Endothelial cell of umbilical vein (primary cell): ENCODE measurements around the gene SLC37A1. TPM values are rescaled to one million over a fixed set of nuclear protein-coding genes. Genes with fewer than 3 reads are reported as not detected.

Source experiments
- BruUV-seq: library from RNA; stranded (reverse); fragments of 400-500 nt; replicated peaks from 2 replicates; lab custom pipeline; 2021; lab: Mats Ljungman, UMichigan
- CTCF ChIA-PET: fragments of 300-600, 350-600 bp; sonication (Branson Sonifier 250); formaldehyde crosslinking; loops from one replicate; lab custom pipeline; 2021; ENCODE audit warnings: antibody characterized with exemption, inconsistent platforms; lab: Charles Lee
- POLR2A ChIA-PET: fragments of 300-600, 350-600 bp; sonication (Branson Sonifier 250); formaldehyde crosslinking; loops from one replicate; lab custom pipeline; 2021; ENCODE audit warnings: antibody characterized with exemption, inconsistent platforms; lab: Charles Lee
- DNase-seq: peaks from one replicate; pipeline ENCODE4 v3.0.0-alpha.2; 2011; ENCODE audit warnings: low read depth, low spot score
- FAIRE-seq: peaks from 2 replicates; lab custom pipeline; 2011; peaks lifted over from hg19 to GRCh38; lab: Jason Lieb, UNC
- H2AFZ ChIP-seq: 2 replicates; pipeline ENCODE4 v1.6.0; 2012; ENCODE audit warnings: low read depth, low read length, control low read depth, inconsistent platforms
- H3K27ac ChIP-seq: 2 replicates; pipeline ENCODE4 v1.5.1; 2011; ENCODE audit warnings: low read depth, mild to moderate bottlenecking, control low read depth, low read length, moderate library complexity; ENCODE audit not compliant: insufficient read depth
- H3K27me3 ChIP-seq, 2 experiments: 2 replicates each; pipeline versions ENCODE4 v1.6.0 to v1.6.1; 2011; ENCODE audit warnings: low read length in 2 of 2, mixed read lengths in 1 of 2; ENCODE audit not compliant: control insufficient read depth in 2 of 2, insufficient read depth in 2 of 2
- H3K36me3 ChIP-seq, 2 experiments: 2 replicates in 1 of 2; 3 replicates in 1 of 2; pipeline ENCODE4 v1.5.1; 2011; ENCODE audit warnings: low read length in 2 of 2, mild to moderate bottlenecking in 1 of 2, moderate library complexity in 1 of 2; ENCODE audit not compliant: control insufficient read depth in 2 of 2, insufficient read depth in 2 of 2; ENCODE audit errors: extremely low read depth in 1 of 2
- H3K4me1 ChIP-seq: 3 replicates; pipeline ENCODE4 v1.5.1; 2011; ENCODE audit warnings: mild to moderate bottlenecking, low read length; ENCODE audit not compliant: control insufficient read depth, insufficient read depth; ENCODE audit errors: extremely low read depth
- H3K4me2 ChIP-seq: 2 replicates; pipeline ENCODE4 v1.6.1; 2011; ENCODE audit warnings: low read length, control low read depth, mixed read lengths; ENCODE audit not compliant: insufficient read depth
- H3K4me3 ChIP-seq, 3 experiments: fragments of 200-600 bp in 1 of 3; sonication (generic), shearing (Covaris generic) in 1 of 3; replicated peaks in 1 of 3; 2 replicates each; pipeline ENCODE4 v1.5.1; 2011 to 2016; ENCODE audit warnings: control low read depth in 3 of 3, low read length in 3 of 3, mild to moderate bottlenecking in 2 of 3, inconsistent platforms in 1 of 3, low read depth in 1 of 3, moderate library complexity in 1 of 3; ENCODE audit not compliant: insufficient read depth in 1 of 3
- H3K79me2 ChIP-seq: 2 replicates; pipeline ENCODE4 v1.6.0; 2012; ENCODE audit warnings: low read length, inconsistent platforms; ENCODE audit not compliant: control insufficient read depth, insufficient read depth
- H3K9ac ChIP-seq: replicated peaks from 2 replicates; pipeline ENCODE3; 2011; ENCODE audit warnings: low read length, control low read depth; ENCODE audit not compliant: insufficient read depth; ENCODE audit errors: extremely low read depth
- H3K9me1 ChIP-seq: replicated peaks from 3 replicates; pipeline ENCODE4 v1.6.0; 2011; ENCODE audit warnings: mild to moderate bottlenecking, low read length; ENCODE audit not compliant: control insufficient read depth, insufficient read depth; ENCODE audit errors: extremely low read depth
- H3K9me3 ChIP-seq: replicated peaks from 2 replicates; pipeline ENCODE4 v1.5.1; 2012; ENCODE audit warnings: low read length, inconsistent platforms; ENCODE audit not compliant: control insufficient read depth, insufficient read depth
- H4K20me1 ChIP-seq: replicated peaks from 2 replicates; pipeline ENCODE3; 2011; ENCODE audit warnings: mild to moderate bottlenecking, low read length; ENCODE audit not compliant: control insufficient read depth, insufficient read depth; ENCODE audit errors: extremely low read depth
- EZH2 ChIP-seq: IDR thresholded peaks from 2 replicates; pipeline ENCODE4 v1.6.1; 2012; ENCODE audit warnings: borderline replicate concordance, low read depth, mild to moderate bottlenecking, moderate library complexity, low read length, inconsistent platforms; ENCODE audit not compliant: severe bottlenecking
- FOS ChIP-seq: IDR thresholded peaks from 2 replicates; pipeline ENCODE4 v1.6.1; 2011; ENCODE audit warnings: mild to moderate bottlenecking, low read length, moderate library complexity, borderline replicate concordance; ENCODE audit not compliant: insufficient read depth
- GATA2 ChIP-seq: IDR thresholded peaks from 2 replicates; pipeline ENCODE4 v1.7.0; 2011; ENCODE audit warnings: low read depth, mild to moderate bottlenecking, moderate library complexity, mixed read lengths, low read length; ENCODE audit not compliant: insufficient read length, insufficient read depth
- JUN ChIP-seq: IDR thresholded peaks from 2 replicates; pipeline ENCODE4 v1.6.1; 2011; ENCODE audit warnings: borderline replicate concordance, low read depth; ENCODE audit not compliant: insufficient read length, insufficient read depth
- MAX ChIP-seq: IDR thresholded peaks from 2 replicates; pipeline ENCODE4 v1.6.1; 2011; ENCODE audit not compliant: insufficient read depth, insufficient read length
- POLR2A ChIP-seq: IDR thresholded peaks from 2 replicates; pipeline ENCODE4 v1.6.1; 2012; ENCODE audit warnings: low read depth, mild to moderate bottlenecking, control low read depth, low read length
- POLR2AphosphoS5 ChIP-seq: IDR thresholded peaks from 2 replicates; pipeline ENCODE4 v1.6.1; 2012; ENCODE audit warnings: low read depth, mild to moderate bottlenecking, control low read depth, low read length, moderate library complexity; ENCODE audit not compliant: insufficient read depth
- dilution Hi-C: fragments of 300-500 bp; cut with MboI; formaldehyde crosslinking; loops from one replicate; pipeline ENCODE4 v1.15.0; 2019; ENCODE audit warnings: low sequenced_read_pairs; ENCODE audit not compliant: extremely low pct_ligation_motif_present
- intact Hi-C: fragments of 100-400 bp; cut with micrococcal nuclease; formaldehyde crosslinking; loops from one replicate; pipeline ENCODE4 v1.10.0; 2022
- polyA plus RNA-seq, 4 experiments: library from polyadenylated mRNA; depleted of rRNA in 3 of 4; stranded (reverse) in 3 of 4; unstranded in 1 of 4; fragments of >200 nt; gene quantifications; 2 replicates each; pipeline versions ENCODE4 v1.2.1 to v1.2.3, GENCODE V29; 2011 to 2012; ENCODE audit warnings: missing spikeins in 1 of 4
- total RNA-seq: library from RNA; stranded (reverse); gene quantifications from 2 replicates; pipeline ENCODE4 v1.2.3, GENCODE V29; 2021

Gene SLC37A1
- total and polyA plus RNA-seq, 2 donors (not counting 3 experiments of a cell fraction or from before 2014, with no cell fraction given): 4.7 to 7.6 TPM

GRCh38 chr21:42579456-42580075 lies 65.9 kb downstream of the SLC37A1 start:
- FAIRE-seq (no peak), DNase-seq (no peak)
- dilution Hi-C loops: no loop called here
- CTCF ChIA-PET: interaction anchor here (0.9 kb wide), 1 partner anchor 14 kb away, joined by 3 read pairs; no protein-coding TSS in a partner anchor
- H3K4me1 ChIP-seq: no peaks in the 10 kb centered on the region
- no peak overlapping the region for H3K4me3 ChIP-seq
- no peaks in the 10 kb centered on the region for H3K27me3 ChIP-seq
- H3K9me3 ChIP-seq: no peaks in the 10 kb centered on the region
- TF ChIP-seq JUN (no peak), FOS (no peak), EZH2 (no peak), GATA2 (no peak), POLR2A (no peak), POLR2AphosphoS5 (no peak), MAX (no peak)
- no peak overlapping the region for H3K4me2 ChIP-seq
- no peak overlapping the region for H3K27ac ChIP-seq
- H3K9ac ChIP-seq: no peak overlapping the region
- BruUV-seq: no TSS peak
- no peaks in the 10 kb centered on the region for H3K79me2 ChIP-seq
- no peaks in the 10 kb centered on the region for H3K36me3 ChIP-seq
- no peak overlapping the region for H2AFZ ChIP-seq
- H3K9me1 ChIP-seq: no peaks in the 10 kb centered on the region
- H4K20me1 ChIP-seq: no peaks in the 10 kb centered on the region
- intact Hi-C loops: no loop called here
- POLR2A ChIA-PET: no interaction called here
